ENCODE results near the gene EYS.
"Not testable (repeated sequence)": the region's sequence is repeated elsewhere in the genome, so short reads cannot be mapped to it uniquely, and the experiment has no call there.

EYS gene

GRCh38 chr6:64046746-64047208 lies 1660.2 kb downstream of the EYS start:
- no peak for DNase-seq (ENCODE audit: low read depth in 2 of 2)

- DNase-seq (ENCODE audit: low read depth in 2 of 2), result no peak
Measured at GRCh38 chr6:64041373-64041772, 1665.7 kb downstream of the EYS start.

GRCh38 chr6:64040113-64040512 lies 1666.9 kb downstream of the EYS start:
- DNase-seq (ENCODE audit: low read depth in 2 of 2), result no peak

GRCh38 chr6:64037427-64037826 lies 1669.6 kb downstream of the EYS start:
- DNase-seq (ENCODE audit: low read depth in 2 of 2), result no peak

- no peak for DNase-seq (ENCODE audit: low read depth in 2 of 2)
Measured at GRCh38 chr6:64034910-64035655, 1671.9 kb downstream of the EYS start.

GRCh38 chr6:64034291-64034690 lies 1672.7 kb downstream of the EYS start:
- no peak for DNase-seq (ENCODE audit: low read depth in 2 of 2)

GRCh38 chr6:64030950-64031618 lies 1675.9 kb downstream of the EYS start:
- not testable (repeated sequence) for DNase-seq (ENCODE audit: low read depth in 2 of 2)

GRCh38 chr6:64023693-64024092 lies 1683.3 kb downstream of the EYS start:
- DNase-seq (ENCODE audit: low read depth in 2 of 2), result no peak

GRCh38 chr6:64014595-64014994 lies 1692.4 kb downstream of the EYS start:
- DNase-seq (ENCODE audit: low read depth in 2 of 2), result no peak

- no peak for DNase-seq (ENCODE audit: low read depth in 2 of 2)
Measured at GRCh38 chr6:64013011-64013410, 1694.0 kb downstream of the EYS start.

- no peak for DNase-seq (ENCODE audit: low read depth in 2 of 2)
Measured at GRCh38 chr6:64012351-64013001, 1694.5 kb downstream of the EYS start.

GRCh38 chr6:64010666-64011065 lies 1696.4 kb downstream of the EYS start:
- no peak for DNase-seq (ENCODE audit: low read depth in 2 of 2)

- DNase-seq (ENCODE audit: low read depth in 2 of 2), result no peak
Measured at GRCh38 chr6:64010010-64010409, 1697.0 kb downstream of the EYS start.

GRCh38 chr6:64006246-64006645 lies 1700.8 kb downstream of the EYS start:
- DNase-seq (ENCODE audit: low read depth in 2 of 2), result no peak

GRCh38 chr6:64000818-64001491 lies 1706.1 kb downstream of the EYS start:
- DNase-seq (ENCODE audit: low read depth in 2 of 2), result no peak

GRCh38 chr6:63999613-64000012 lies 1707.4 kb downstream of the EYS start:
- no peak for DNase-seq (ENCODE audit: low read depth in 2 of 2)

- no peak for DNase-seq (ENCODE audit: low read depth in 2 of 2)
Measured at GRCh38 chr6:63998991-63999390, 1708.0 kb downstream of the EYS start.

GRCh38 chr6:63997734-63998133 lies 1709.3 kb downstream of the EYS start:
- DNase-seq (ENCODE audit: low read depth in 2 of 2), result no peak

GRCh38 chr6:63997221-63997620 lies 1709.8 kb downstream of the EYS start:
- DNase-seq (ENCODE audit: low read depth in 2 of 2), result no peak

GRCh38 chr6:63985223-63985622 lies 1721.8 kb downstream of the EYS start:
- DNase-seq (ENCODE audit: low read depth in 2 of 2), result no peak

GRCh38 chr6:63975699-63976098 lies 1731.3 kb downstream of the EYS start:
- no peak for DNase-seq (ENCODE audit: low read depth in 2 of 2)

- no peak for DNase-seq (ENCODE audit: low read depth in 2 of 2)
Measured at GRCh38 chr6:63968650-63969049, 1738.4 kb downstream of the EYS start.

All from stimulated activated CD8-positive, alpha-beta memory T cell treated with anti-CD3 and anti-CD28 coated beads, Interleukin-2, amount 100 ng/mL, for 48 hours (primary cell).